Lung (tissue), 12 donors: Measurements from ENCODE around the gene CHCHD1. TPM values are rescaled to one million over a fixed set of nuclear protein-coding genes. Genes with fewer than 3 reads are reported as not detected.

Experiments used
- ATAC-seq: fragments of 200-7000 bp; cut with Tn5 transposase; one replicate; pipeline ENCODE4 v1.9.1; 2020; ENCODE audit warnings: moderate number of reproducible peaks; ENCODE audit not compliant: insufficient read depth, low FRiP score
- DNase-seq, 3 donors: peaks; one replicate each; pipeline ENCODE4 v3.0.0-alpha.2; 2013 to 2017
- H3K27ac ChIP-seq, 2 donors: one replicate each; pipeline ENCODE4 v1.5.1; 2013; ENCODE audit warnings: mild to moderate bottlenecking in 2 of 2, moderate library complexity in 2 of 2, control low read depth in 1 of 2, inconsistent platforms in 1 of 2, low read depth in 1 of 2, low read length in 1 of 2
- H3K27me3 ChIP-seq, 3 donors: one replicate each; pipeline ENCODE4 v1.5.1; 2013; ENCODE audit warnings: low read length in 2 of 3; ENCODE audit not compliant: control insufficient read depth in 3 of 3, insufficient read depth in 3 of 3
- H3K36me3 ChIP-seq, 4 donors: one replicate each; pipeline ENCODE4 v1.5.1; 2013; ENCODE audit warnings: low read length in 4 of 4, mild to moderate bottlenecking in 1 of 4, moderate library complexity in 1 of 4; ENCODE audit not compliant: control insufficient read depth in 4 of 4, insufficient read depth in 4 of 4
- H3K4me1 ChIP-seq, 5 donors: one replicate each; pipeline ENCODE4 v1.5.1; 2013; ENCODE audit warnings: low read length in 5 of 5, mild to moderate bottlenecking in 2 of 5, moderate library complexity in 1 of 5; ENCODE audit not compliant: control insufficient read depth in 5 of 5, insufficient read depth in 5 of 5
- H3K4me3 ChIP-seq: one replicate; pipeline ENCODE4 v1.5.1; 2013; ENCODE audit warnings: mild to moderate bottlenecking, control low read depth, moderate library complexity
- H3K9ac ChIP-seq, 2 donors: one replicate each; pipeline ENCODE4 v1.5.1; 2013; ENCODE audit warnings: low read length in 2 of 2, control low read depth in 1 of 2; ENCODE audit not compliant: insufficient read depth in 1 of 2
- H3K9me3 ChIP-seq, 4 donors: one replicate each; pipeline ENCODE4 v1.5.1; 2013; ENCODE audit warnings: low read length in 3 of 4, mild to moderate bottlenecking in 1 of 4, moderate library complexity in 1 of 4; ENCODE audit not compliant: control insufficient read depth in 4 of 4, insufficient read depth in 3 of 4
- CTCF ChIP-seq: IDR thresholded peaks from 2 replicates; pipeline ENCODE4 v1.5.1; 2012; ENCODE audit warnings: mild to moderate bottlenecking; ENCODE audit errors: control extremely low read depth, extremely low read depth
- WGBS, 2 donors: extraction: QIAGEN DNeasy Blood & Tissue Kit; methylation state at CpG; one replicate each; pipeline ENCODE4 v1.1.7; 2013; 5-methylcytosine and 5-hydroxymethylcytosine counted together
- polyA plus RNA-seq, 2 donors: library from polyadenylated mRNA; stranded (reverse); fragments of 200-250 nt; gene quantifications; one replicate each; pipeline ENCODE4 v1.2.1, GENCODE V29; 2013
- total RNA-seq, 2 donors: library from RNA; depleted of rRNA in 1 of 2; stranded (reverse); fragments of >200 nt in 1 of 2; gene quantifications; one replicate each; pipeline ENCODE4 v1.2.1, GENCODE V29; 2014 to 2021
- donor health status: control.
- donor health status: control.
- donor health status: Bipolar disorder and iron deficiency.
- donor health status: healthy.
- donor health status: DM: yes; HTN: yes; CAD: no.

Gene CHCHD1
- total and polyA plus RNA-seq, 4 donors, result 18.7 to 88.3 (median 37.9) TPM

GRCh38 chr10:73762915-73763314, 18.9 kb upstream of the CHCHD1 start:
- Histone ChIP-seq H3K9me3 (peaks cover 0 to 1% (median 0%) of the 10 kb centered on the region in 4 donors), H3K4me1 (peaks cover 0 to 12% (median 8%) of the 10 kb centered on the region in 5 donors), H3K27me3 (no peaks in the 10 kb centered on the region), H3K27ac (no peak overlapping the region), H3K9ac (no peak overlapping the region), H3K4me3 (no peak overlapping the region), H3K36me3 (peaks cover 57 to 67% (median 67%) of the 10 kb centered on the region in 4 donors)
- ATAC-seq (no peak), DNase-seq (no peak)
- TF ChIP-seq CTCF, result no peak
- WGBS, 2 donors, result 61 to 76% methylated on average over 2 of the region's 2 CpGs

GRCh38 chr10:73763343-73763742, 18.5 kb upstream of the CHCHD1 start:
- peaks cover 0 to 12% (median 8%) of the 10 kb centered on the region in 5 donors for H3K4me1 ChIP-seq
- H3K9ac ChIP-seq, result no peak overlapping the region
- no peaks in the 10 kb centered on the region for H3K27me3 ChIP-seq
- H3K4me3 ChIP-seq, result no peak overlapping the region
- 72 to 84% methylated on average over 2 of the region's 2 CpGs for WGBS, 2 donors
- TF ChIP-seq CTCF, result no peak
- ATAC-seq, result no peak
- H3K36me3 ChIP-seq, result peaks cover 57 to 71% (median 68%) of the 10 kb centered on the region in 4 donors
- no peak overlapping the region for H3K27ac ChIP-seq
- DNase-seq, result no peak
- H3K9me3 ChIP-seq, result peaks cover 0 to 1% (median 0%) of the 10 kb centered on the region in 4 donors

GRCh38 chr10:73765066-73765465, 16.8 kb upstream of the CHCHD1 start:
- no peaks in the 10 kb centered on the region for H3K27me3 ChIP-seq
- H3K9me3 ChIP-seq, result peaks cover 0 to 1% (median 0%) of the 10 kb centered on the region in 4 donors
- H3K9ac ChIP-seq, result no peak overlapping the region
- 78 to 86% methylated on average over 6 of the region's 6 CpGs for WGBS, 2 donors
- peaks cover 68 to 86% (median 75%) of the 10 kb centered on the region in 4 donors for H3K36me3 ChIP-seq
- DNase-seq, result no peak
- no peak overlapping the region for H3K27ac ChIP-seq
- H3K4me3 ChIP-seq, result no peak overlapping the region
- ATAC-seq, result no peak
- H3K4me1 ChIP-seq, result peaks cover 0 to 12% (median under 1%) of the 10 kb centered on the region in 5 donors
- no peak for TF ChIP-seq CTCF

- ATAC-seq (no peak), DNase-seq (no peak)
- no peak for TF ChIP-seq CTCF
- no peak overlapping the region for H3K27ac ChIP-seq
- no peaks in the 10 kb centered on the region for H3K27me3 ChIP-seq
- 80 to 85% methylated on average over 11 of the region's 11 CpGs for WGBS, 2 donors
- no peak overlapping the region for H3K9ac ChIP-seq
- H3K9me3 ChIP-seq, result peaks cover 0 to 1% (median 0%) of the 10 kb centered on the region in 4 donors
- no peak overlapping the region for H3K4me3 ChIP-seq
- H3K4me1 ChIP-seq, result peaks cover 3 to 13% (median 5%) of the 10 kb centered on the region in 5 donors
- H3K36me3 ChIP-seq, result peaks cover 42 to 69% (median 66%) of the 10 kb centered on the region in 4 donors
These were observed 13.0 kb upstream of the CHCHD1 start for GRCh38 chr10:73768881-73769280.
